SKM-1 treated with dmso at 0.1 percent for 144 hours (cell line): Measurements from ENCODE around the gene IGDCC3.
"Not testable (repeated sequence)": the region's sequence is repeated elsewhere in the genome, so short reads cannot be mapped to it uniquely, and the experiment has no call there.

Source experiments
- DNase-seq: peaks from one replicate; lab custom pipeline; 2025; ENCODE audit not compliant: unreplicated experiment; lab: John Stamatoyannopoulos, UW

The IGDCC3 gene

DNA sequence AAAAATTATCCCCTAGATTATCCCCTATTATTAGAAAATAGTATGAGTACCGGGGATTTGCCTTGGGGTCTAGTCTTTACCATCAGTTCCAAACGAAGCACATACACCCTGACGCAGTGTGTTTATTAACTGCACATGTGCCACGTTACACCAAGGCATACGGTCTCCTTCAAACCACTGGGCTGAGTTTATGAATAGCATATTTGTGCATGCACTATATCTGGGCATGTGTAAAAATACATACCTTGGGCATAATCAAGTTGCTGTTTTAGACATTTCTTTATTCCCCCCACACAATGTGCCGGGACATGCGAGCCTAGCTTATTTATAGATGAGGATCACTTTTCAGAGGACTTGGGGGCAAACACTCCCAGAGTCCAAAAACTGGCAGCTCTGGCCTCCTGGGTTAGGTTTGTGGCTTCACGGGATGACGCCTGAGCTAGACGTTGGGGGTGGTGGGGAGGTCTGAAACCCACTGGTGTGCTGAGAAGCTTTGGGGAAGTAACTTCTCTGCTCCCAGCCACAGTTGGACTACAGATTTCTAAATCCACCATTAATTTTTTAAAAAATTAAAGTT, 28.7 kb upstream of the IGDCC3 start:
- DNase-seq = no peak

DNA sequence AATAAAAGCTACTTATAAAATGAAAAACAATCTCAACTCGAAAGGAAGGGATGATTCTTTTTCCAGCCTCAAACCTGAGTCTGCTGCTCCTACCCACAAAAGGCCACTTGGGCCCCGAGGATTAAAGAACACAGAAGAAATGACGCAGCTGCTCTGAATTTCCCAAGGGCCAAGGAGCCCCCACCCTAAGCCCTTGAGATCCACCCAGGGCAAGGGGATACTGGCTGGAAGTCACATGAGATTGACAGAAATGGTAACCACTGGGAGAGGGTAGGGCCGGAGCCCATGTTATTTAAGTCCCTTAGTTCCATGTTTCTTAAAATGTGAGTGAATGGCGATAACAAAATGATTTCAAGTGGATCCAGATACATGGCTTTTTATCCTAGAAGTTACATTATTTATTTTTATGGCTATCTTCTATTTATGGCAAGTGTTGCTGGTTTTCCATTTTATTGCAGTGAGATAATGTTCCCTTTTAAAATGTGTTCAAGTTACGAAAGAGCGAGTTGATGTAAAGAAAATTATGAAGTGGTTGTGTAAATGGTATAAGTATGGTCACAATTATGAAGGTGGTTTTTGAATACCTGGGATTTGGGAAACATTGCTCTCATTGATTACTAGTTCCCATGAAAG, 28.1 kb upstream of the IGDCC3 start:
- DNase-seq = no peak

DNA sequence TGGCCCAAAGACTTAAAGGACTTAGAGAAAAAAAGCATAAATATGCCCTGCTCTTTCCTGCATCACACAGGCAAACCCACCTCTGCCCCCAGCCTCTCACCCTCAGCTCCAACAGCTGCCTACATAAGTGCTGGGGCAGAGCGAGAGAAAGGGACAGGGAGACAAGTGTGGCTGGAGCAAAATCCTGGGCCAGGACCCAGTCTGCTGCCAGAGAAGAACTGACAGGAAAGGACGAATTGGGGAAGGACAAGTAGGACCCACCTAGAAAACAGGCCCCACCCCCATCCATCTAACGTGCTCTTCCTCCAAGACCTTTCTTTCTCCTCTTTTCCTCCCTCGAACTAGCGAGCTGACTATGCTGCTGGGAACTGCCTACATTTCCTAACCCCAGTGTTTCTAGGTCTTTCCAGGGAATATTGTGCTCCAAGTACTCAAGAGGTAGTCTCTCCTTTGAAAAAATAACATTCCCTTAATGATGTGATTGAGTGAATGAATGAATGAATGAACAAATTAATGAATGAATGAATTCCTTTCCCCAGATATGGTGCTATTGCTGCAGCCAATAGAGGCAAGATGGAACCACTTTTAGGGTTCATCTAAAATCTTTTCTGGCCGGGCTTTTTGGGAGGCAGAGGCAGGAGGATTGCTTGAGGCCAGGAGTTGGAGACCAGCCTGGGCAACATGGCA, 26.5 kb upstream of the IGDCC3 start:
- DNase-seq = no peak

DNA sequence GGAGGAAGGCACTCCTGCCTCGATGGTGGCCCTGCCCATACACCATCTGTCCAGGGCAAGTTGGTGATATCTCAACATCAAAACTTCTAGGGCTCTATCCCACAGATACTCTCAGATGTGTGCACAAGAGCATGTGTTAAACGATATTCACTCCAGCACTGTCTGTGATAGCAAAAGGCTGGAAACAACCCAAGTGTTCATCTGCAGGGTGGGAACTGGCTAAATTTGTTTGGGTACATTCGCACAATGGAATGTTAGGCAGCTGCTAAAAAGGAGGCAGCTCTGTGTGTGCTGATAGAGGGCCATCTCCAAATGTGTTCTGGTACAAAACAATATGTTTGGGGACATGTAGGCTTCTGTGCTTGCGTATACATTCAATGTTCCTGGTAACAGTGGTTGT, 25.2 kb upstream of the IGDCC3 start:
- DNase-seq = no peak

DNA sequence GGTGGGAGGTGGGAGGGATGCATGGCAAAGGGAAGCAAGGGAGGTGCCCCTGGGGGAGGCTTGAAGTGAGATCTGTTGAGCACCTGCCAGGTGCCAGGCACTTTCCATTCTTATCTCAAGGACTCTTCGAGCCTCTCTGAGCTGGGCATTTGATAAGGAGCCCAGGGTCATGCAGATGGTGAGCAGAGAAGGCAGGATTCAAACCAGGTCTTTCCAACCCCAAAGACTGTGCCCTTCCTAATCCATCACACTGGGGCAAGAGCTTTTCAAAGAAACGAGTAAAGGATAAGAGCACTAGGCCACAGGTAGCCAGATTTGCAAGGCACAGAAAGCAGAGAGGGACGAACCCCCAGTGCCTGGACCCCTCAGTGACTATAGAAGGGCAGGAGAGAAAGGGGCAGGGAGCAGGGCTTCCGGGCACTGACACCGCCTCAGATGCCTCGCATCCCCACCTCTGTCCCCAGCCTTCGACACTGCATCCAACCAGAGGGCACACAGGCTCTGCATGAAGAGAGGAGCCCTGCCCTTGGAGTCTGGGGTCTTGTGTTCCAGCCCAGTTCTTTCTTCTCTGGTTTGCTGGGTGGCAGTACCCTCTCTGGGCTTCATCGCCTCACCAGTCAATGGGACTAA, 23.9 kb upstream of the IGDCC3 start:
- no peak for DNase-seq

DNA sequence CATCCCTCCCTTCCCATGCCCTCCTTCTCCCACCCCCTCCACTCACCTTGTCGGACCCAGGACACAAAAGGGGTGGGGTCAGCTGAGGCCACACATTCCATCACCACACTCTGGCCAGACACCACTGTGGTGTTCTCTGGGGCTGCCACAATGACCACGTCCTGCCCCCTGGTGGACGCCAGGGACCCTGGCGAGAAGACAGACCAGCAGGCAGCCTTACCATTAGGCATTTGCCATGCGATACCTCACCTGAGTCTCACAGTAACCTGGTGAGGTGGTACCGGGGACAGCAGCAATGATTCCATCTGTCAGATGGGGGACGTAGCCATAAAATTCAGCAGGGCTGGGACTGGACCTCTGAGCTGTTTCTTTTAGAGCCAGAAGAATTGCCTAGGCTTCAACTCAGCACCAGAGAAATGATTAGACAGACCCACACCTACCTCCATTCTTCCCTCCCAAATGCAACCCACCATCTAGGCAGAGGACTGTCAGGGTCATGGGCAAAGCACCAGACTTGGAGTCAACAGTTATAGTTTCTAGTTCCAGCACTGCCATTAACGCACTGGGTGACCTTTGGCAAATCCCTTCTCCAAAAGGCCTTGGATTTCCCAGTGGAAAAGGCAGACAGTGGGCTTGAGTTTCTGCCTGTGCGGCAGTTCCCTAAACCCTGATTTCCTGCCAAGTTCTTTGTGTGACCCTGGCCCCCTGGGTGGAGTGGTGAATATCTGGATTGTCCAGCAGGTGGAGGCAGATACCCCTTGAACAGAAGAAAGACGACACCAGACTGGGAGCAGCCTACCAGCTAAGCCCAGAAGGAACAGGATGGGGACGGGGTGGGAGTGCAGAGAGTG, 23.2 kb upstream of the IGDCC3 start:
- peak; percentile 76 for DNase-seq

DNA sequence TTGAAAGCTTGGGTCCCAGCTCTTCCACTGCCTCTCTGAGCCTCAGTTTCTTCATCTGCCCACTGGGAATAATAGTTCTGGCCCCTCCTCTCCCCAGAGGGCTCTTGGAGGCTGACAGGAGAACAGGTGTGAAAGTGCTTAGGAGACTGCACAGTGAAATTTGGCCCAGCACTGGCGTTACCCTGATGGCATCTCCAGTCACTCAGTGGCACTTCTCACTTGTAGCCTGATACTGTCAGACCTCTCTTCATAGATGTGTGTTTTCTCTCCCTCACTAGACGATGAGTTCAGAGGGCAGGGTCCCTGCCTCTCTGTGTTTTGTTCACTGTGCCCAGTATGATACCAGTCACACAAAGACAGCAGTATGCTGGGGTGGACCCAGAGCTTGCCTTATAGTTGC, 22.2 kb upstream of the IGDCC3 start:
- no peak for DNase-seq

DNA sequence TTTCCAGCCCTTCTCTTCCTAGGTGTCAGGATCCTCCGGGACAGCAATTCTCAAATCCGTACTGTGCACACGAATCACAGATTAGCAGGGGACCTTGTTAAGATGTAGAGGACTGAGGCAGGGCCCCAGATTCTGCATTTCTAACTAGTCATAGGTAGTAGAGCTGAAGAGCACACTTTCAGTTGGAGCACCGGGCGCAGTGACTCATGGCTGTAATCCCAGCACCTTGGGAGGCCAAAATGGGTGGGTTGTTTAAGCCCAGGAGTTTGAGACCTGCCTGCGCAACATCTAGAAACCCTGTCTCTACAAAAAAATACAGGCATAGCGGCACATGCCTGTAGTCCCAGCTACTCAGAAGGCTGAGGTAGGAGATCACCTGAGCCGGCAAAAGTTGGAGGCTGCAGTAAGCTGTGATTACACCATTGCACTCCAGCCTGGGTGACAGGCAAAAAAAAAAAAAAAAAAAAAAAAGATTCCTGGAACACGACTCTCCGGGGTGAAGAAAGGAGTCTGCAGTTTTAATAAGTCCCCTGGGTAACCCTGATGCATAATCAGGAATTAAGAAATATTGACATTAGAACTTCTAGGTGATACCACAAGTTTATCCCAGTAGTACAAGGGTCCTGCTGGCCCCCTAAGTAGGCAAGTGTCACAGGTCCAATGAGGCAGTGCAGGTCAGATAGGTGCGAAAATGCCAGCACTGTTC, 21.4 kb upstream of the IGDCC3 start:
- DNase-seq = no peak

DNA sequence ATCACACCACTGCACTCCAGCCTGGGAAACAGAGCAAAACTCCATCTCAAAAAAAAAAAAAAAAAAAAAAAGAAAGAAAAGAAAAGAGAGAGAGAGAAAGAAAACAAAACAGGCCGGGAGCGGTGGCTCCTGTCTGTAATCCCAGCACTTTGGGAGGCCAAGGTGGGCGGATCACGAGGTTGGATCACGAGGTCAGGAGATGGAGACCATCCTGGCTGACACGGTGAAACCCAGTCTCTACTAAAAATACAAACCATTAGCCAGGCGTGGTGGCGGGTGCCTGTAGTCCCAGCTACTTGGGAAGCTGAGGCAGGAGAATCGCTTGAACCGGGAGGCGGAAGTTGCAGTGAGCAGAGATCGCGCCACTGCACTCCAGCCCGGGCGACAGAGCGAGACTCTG, 20.7 kb upstream of the IGDCC3 start:
- DNase-seq = not testable (repeated sequence)

DNA sequence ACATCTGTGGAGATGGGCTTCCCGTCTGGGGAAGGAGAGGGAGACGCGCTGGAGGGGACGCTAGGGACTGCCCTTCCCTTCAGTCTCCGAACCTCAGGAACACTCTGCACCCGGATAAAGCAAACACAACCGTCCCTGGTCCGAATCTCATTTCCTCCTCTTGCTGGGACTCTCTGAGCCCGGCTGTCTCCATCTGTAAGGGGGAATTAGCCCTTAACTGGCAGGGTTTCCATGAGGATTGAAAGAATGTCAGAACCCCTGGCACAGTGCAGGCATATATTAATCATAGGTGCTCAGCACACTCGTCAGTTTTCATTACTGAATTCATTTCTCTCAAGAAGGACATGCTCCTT, 19.1 kb upstream of the IGDCC3 start:
- no peak for DNase-seq

DNA sequence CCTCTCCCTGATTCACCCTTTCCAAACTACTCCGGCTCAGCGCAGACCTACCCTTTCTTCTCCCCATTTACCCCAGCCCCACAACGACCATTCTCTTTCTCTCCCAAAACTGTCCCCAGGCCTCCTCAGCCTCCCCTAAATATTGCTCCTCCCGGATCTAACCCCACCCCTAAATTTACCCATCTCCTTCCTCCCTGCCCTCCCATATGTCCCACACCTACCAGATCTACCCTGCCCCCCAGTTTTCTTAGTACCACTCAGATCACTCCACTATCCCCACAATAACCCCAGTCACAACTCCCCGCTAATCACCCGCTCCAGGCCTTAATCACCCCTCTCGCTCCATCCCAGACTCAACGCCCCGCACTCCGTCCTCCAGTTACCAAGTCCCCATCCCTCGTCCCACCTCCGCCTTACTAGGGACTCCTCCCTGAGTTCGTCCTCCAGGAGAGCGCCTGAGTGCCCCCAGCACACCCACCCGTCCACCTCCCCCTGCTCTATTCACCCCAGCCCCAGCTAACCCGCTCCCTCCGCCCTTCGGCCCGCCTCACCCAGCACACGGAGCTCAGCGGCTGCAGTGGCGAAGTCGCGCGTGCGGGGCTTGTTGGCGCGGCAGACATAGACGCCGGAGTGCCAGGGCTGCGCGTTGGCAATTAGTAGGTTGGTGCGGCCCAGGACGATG, 18.6 kb upstream of the IGDCC3 start:
- no peak for DNase-seq

DNA sequence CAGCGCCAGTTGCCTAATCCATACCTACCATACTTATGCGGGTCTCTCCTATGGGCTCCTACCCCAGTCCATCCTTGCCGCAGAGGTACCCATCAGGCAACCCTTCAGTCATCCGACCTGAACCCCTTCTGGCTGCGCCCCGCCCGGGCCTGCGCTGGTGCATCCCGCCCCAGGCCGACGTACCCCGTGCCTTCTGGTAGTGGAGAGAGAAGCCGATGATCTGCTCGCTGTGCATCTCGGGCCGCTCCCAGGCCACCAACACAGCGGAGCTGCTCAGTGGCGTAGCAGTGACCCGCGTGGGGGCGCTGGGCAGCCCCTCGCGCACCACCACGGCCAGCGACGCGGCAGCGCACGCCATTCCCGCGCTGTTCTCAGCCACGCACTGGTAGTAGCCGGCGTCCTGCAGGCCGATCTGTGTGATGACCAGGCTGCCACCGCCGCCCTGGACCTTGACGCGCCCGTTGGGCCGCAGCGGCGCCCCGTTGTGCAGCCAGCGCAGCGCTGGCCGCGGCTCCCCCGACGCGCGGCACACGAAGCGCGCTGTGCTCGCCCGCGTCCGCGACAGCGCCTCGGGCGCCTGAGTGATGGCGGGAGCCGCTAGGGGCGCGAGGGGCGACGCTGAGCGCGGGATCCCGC, 17.9 kb upstream of the IGDCC3 start:
- DNase-seq = no peak

DNA sequence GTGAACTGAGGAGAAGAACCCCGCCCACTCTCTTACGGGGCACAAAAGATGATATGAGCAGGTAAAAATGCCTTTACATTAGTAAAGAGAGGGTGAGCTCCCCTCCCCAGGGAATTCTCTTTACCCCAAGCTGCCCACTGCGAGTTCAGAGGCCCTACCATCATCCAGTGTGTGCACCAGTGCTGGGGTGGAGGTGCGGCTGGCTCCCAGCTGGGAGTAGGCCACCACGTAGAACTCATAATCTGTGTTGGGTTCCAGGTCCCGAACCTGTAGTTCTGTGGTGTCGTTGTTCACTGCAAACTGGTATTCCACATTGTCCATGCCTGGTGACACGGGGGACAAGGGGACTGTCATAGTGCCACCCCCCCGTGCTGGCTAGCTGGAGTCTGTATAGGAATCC, 17.1 kb upstream of the IGDCC3 start:
- DNase-seq = no peak

DNA sequence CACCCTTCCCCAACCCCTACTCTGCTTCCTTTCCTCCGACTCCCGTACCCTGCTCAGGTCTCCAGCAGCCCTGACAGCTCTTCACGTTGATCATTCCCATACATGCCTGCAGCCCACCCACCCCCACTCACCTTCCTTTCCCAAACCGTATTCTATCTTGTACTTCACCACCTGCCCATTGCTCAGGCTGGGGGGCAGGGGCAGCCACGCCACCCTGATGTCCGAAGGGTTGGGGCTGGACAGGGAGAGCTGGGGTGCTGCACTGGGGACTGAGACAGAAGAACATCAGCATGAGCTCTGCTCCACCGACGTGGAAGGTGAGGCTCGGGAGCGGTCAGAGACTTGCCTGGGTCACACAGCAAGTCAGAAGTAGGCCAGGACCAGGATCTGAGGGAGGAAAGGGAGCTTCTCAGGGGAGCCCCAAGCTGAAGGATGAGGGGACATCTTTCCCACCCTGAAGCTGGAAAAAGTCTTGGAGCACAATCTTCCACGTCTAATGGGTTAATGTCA, 16.5 kb upstream of the IGDCC3 start:
- no peak for DNase-seq

DNA sequence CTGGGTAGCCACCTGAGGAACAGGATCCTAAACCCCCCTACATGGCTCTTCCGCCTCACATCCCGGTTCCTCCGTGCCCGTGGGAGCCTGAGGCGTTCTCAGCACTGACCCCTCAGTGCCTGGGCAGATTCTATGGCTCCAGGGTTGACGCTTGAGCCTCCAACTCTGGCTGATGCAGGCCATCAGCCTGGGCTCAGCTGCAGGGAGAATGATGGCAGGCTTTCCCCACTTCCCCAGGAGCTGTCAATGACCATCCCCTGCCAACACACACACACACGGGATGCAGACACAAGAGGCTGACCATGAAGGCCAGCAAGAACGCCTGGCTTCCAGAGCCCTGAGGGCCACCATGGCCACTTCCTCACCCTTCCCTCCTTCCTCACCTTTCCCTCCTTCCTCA, 15.8 kb upstream of the IGDCC3 start:
- DNase-seq = no peak

DNA sequence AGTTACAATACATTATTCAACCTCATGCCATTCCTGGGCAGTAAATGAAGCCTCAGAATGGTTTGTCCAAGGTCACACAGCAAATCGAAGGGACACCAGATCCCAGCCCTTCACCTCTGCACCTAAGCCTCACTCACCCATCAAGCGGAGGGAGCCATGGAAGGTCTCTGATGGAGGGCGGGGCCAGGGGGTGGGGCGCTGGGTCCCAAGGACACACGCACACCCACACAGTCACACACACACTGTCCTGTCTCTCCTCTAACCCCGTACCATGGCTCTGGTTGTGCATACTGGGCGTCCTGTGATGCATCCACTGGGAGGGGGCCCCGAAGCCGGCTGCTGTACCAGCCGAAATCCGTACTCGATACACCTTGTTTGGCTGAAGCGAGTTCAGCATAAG, 15.3 kb upstream of the IGDCC3 start:
- DNase-seq = no peak

DNA sequence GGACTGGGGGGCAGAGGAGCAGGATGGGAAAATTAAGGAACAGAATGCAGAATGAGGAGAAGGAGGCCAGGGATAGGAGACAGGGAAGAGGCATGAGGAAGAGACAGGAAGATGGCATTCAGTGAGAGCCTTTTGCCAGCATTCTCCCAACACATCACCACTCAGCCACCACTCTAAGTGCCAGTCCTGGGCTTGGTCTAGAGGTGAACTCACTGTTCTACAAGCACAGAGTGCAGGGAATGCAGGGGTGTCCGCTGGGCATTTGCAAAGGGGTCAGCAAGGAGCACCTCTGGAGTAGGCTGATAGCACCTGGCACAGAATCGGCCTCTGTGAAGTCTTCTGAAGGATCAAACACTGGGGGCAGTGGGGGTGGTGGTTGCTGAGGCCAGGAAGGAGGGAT, 14.6 kb upstream of the IGDCC3 start:
- no peak for DNase-seq

DNA sequence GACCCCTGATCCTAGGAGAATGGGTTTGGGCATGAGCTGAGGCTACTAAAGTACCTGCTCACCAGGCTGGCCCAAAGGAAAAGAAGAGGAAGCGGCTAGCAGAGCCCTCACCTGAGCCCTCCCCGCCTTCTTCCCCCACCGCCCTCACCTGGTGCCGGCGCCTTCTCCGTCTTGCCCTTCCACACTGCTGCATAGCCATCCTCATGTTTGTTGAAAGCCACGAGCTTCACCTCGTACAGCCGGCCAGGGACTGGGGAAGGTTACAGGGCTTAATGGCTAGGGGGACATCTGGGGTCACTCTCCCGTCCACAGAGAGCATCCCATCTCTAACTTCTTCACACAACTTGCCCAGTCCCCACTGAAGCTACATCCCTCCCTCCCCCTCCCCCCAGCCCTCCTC, 13.9 kb upstream of the IGDCC3 start:
- DNase-seq = no peak

DNA sequence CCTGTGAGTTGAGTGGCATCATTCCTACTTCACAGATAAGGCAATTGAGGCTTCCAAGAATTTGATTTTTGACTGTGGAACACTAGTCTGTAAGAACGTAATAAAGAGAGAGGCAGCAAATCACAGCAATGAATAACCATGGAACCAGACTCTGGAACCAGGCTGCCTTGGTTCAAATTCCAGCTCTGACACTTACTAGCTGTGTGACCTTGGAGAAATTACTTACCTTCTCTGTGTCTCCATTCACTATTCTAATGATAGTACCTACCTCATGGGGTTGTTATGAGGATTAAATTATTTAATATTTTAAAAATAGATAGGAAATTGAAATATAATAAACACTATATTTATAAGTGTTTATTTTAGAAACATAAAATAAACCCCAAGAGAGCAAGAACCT, 12.6 kb upstream of the IGDCC3 start:
- DNase-seq = no peak

DNA sequence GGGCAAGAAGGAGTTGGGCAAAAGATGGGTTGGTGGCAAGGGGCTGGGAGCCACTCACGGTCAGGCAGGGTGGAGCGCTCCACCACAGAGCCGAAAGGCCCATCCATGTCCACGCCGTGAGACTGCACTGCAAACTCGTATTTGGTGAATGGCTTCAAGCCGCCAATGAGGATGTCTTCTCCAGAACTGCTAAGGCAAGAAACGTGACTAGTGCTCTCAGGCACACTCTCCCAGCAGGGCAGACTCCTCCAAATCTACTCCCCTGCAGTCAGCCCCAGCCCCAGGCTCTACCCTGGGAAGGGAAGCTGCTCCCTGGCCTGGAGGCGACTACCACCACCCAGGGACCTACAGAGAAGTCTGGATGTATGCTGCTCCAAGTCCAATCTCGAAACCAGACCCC, 11.4 kb upstream of the IGDCC3 start:
- DNase-seq = no peak
